Hepatocyte (in vitro differentiated cells): ENCODE measurements around the gene FYTTD1.

ENCODE experiments used
- EZH2phosphoT487 ChIP-seq: fragments of 200-600 bp; sonication (generic); IDR thresholded peaks from one replicate; pipeline ENCODE4 v1.6.1; 2018; ENCODE audit warnings: antibody characterized with exemption, mild to moderate bottlenecking, low read depth, moderate library complexity; ENCODE audit not compliant: unreplicated experiment, severe bottlenecking
- TF ChIP-seq, protein P1 (sequence below): fragments of 200-600 bp; sonication (generic); IDR thresholded peaks from 2 replicates; pipeline ENCODE4 v1.5.1; 2016; ENCODE audit warnings: antibody characterized with exemption, mild to moderate bottlenecking; ENCODE audit not compliant: poor library complexity

- TF ChIP-seq EZH2phosphoT487 = no peak
- TF ChIP-seq, protein P1, sequence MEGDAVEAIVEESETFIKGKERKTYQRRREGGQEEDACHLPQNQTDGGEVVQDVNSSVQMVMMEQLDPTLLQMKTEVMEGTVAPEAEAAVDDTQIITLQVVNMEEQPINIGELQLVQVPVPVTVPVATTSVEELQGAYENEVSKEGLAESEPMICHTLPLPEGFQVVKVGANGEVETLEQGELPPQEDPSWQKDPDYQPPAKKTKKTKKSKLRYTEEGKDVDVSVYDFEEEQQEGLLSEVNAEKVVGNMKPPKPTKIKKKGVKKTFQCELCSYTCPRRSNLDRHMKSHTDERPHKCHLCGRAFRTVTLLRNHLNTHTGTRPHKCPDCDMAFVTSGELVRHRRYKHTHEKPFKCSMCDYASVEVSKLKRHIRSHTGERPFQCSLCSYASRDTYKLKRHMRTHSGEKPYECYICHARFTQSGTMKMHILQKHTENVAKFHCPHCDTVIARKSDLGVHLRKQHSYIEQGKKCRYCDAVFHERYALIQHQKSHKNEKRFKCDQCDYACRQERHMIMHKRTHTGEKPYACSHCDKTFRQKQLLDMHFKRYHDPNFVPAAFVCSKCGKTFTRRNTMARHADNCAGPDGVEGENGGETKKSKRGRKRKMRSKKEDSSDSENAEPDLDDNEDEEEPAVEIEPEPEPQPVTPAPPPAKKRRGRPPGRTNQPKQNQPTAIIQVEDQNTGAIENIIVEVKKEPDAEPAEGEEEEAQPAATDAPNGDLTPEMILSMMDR = no peak
Measured at GRCh38 chr3:197750858-197751737, 1.4 kb downstream of the FYTTD1 start.
